HK-2 (cell line): ENCODE measurements around the gene FERMT3.

Experiments used
- DNase-seq: peaks from one replicate; pipeline ENCODE4 v3.0.0-alpha.2; 2018; ENCODE audit not compliant: unreplicated experiment

The FERMT3 gene

DNA sequence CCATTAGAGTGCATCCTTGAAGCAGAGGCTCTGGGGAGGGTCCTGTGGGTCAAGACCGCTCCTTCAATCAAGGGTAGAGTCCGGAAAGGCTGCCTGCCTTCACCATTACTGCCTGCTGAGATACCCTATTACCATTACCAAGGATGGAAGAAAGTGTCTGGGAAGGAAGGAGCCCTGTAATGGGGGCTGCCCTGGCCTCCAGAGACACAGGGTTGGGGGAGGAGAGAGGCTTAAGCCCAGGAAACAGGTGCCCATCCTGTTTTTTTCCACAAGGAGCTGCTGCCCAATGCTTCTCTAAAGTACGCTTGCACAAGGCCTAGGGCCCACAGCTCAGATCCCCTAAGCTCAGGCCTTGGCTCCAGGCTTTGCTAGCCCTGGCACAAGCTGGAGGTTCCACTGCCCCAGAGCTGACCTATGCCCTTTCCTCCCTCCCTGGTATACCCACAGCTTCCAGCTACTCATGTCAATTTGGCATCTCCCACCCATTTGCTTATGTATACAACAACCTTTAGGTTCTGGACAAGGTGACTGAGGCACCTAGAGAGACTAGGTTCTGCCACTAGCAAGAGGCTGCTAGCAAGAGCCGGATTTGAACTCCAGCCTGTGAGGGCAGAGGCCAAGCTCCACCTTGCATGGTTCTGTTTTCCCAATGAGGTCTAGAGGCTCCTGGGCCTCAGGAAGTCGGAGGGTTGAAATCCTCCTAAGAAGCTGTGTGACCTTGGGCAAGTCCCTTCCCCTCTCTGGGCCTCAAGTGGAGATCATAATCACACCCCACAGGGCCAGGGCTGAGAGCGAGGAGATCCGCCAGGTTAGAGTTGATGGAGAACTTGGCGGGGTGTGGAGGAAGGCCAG, 43.3 kb downstream of the FERMT3 start:
- no peak for DNase-seq

- no peak for DNase-seq
Observed at GRCh38 chr11:64250415-64251015, 44.0 kb downstream of the FERMT3 start.

DNA sequence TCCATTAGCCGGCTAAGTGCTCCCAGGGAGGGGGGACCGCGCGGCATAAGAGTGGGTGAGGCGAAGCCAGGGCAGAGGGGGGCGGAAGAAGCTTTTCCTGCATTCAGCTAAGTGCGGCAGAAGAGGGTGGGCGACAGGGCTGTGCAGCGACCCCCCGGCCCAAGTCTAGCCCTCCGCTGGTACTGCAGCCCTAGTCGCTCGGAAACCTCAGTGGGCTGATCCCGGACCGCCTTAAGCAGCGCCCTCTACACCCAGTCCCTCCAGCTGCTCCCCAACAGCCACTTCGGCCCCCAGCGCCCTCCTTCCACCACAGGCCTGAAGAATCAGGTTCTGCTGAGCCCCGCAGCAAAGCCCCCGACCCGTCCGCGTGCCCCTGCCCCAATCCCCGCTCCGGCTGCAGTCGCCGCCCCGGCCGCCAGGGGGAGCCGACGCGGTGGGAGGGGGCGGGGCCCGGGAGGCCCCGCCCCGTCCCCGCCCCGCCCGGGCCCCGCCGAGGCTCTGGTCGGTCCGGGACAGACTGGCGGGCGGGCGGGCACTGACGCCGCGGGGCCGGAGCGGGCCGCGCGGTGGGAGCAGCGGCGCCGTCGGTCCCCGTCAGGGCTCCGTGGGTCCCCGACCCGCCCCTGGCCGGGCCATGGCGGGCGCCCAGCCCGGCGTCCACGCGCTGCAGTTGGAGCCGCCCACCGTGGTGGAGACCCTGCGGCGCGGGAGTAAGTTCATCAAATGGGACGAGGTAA, 44.7 kb downstream of the FERMT3 start, which contains the start of gene PLCB3:
Gene PLCB3, plus strand, starts transcription at position 515 of the 737 bp plus-strand sequence. Its CDS starts 120 bp downstream, at position 635.
- peak; percentile 51 for DNase-seq

DNA sequence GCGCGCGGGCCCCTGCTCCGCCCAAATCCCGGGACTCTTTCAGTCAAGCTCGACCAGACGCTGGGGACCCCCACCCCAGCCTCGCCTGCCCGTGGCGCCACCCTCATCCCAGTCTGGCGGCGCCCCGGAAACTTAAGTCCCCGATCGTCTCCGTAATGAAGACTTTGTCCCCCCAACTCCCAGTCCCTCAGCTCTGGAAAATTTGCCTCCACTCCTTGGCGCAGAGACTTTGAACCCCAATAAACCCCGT, 45.2 kb downstream of the FERMT3 start:
- DNase-seq: no peak

GRCh38 chr11:64252003-64252872, 45.7 kb downstream of the FERMT3 start:
- DNase-seq: peak; percentile 52

- DNase-seq: no peak
Observed at GRCh38 chr11:64253043-64253442, 46.5 kb downstream of the FERMT3 start.

DNA sequence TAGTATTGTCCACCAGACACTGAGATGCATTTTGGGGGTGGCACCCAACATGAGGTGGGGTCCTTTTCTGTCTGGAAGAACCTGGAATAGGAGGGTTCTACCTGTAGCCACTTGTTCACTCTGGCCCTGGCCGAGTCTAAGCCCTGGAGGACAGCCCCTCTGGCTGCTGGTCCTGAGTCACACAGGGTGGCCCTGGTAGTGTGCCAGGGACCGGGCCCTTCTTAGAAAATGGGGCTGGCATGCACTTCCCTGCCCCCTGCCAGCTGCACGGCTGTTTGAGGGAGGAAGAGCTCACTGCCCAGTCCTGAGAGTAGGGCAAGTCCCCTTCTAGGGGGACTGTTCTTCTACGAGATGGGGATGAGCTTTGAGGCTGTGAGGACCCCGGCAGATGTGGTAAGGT, 47.0 kb downstream of the FERMT3 start:
- DNase-seq: no peak

DNA sequence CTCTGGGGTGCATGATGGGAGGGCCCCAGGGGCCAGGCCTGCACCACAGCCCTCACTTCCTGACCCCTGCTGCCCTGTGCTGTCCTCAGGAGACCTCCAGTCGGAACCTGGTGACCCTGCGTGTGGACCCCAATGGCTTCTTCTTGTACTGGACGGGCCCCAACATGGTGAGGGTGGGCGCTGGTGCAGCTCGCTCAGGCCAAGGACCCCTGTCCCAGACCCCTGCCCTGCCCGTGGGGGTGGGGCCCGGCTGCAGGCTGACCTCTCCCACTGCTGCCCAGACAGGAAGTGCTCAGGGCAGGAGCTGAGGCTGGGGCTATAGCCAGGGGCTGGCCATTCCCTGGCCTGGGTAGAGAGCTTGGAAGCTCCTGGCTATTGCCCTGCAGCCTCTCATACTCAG, 47.8 kb downstream of the FERMT3 start:
- DNase-seq: no peak

- no peak for DNase-seq
Observed at GRCh38 chr11:64255135-64256128, 48.9 kb downstream of the FERMT3 start.

- no peak for DNase-seq
Observed at GRCh38 chr11:64256300-64256699, 49.8 kb downstream of the FERMT3 start.

- no peak for DNase-seq
Observed at GRCh38 chr11:64258356-64258755, 51.8 kb downstream of the FERMT3 start.

DNA sequence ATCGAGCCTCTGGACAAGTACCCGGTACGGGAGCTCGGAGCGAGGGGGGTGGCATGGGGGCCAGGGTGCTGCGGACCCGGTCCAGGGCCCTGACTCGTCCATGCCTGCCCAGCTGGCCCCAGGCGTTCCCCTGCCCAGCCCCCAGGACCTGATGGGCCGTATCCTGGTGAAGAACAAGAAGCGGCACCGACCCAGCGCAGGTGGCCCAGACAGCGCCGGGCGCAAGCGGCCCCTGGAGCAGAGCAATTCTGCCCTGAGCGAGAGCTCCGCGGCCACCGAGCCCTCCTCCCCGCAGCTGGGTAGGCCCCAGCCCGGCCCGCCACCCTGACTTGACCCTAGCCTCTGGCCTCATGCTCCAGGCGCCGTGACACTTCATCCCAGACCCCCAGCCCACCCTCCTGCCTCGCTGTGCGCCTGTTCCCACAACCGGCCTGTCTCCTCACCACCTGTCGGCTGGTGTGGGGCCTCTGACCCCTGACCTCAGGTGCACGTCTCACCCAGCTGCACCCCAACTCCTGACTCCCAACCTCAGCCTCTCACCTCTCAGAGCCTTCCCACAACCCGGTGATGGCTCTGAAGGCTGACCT, 52.5 kb downstream of the FERMT3 start:
- no peak for DNase-seq

DNA sequence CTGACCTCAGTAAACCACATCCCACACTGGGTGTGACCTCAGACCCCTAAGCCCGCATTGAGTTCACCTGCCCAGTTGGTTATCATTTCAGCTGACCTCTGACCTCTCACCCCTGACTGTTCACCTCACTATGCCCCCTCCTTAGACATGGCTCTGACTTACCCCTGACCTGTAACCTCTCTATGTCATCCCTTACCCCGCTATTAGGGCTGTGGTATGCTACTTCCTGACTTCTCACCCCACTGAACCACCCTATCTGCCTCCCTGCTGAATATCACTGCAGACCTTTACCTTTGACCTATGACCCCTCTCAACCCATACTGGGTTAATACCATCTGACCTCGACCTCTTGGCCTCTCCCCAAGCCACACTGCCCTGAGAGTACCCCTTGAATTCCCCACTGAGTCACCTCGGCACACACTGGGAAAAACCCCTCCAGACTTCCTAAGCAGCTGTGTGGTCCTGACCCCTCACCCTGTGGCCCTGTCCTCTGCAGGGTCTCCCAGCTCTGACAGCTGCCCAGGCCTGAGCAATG, 53.1 kb downstream of the FERMT3 start:
- no peak for DNase-seq

GRCh38 chr11:64260147-64260708, 53.7 kb downstream of the FERMT3 start:
- no peak for DNase-seq

GRCh38 chr11:64261556-64262080, 55.1 kb downstream of the FERMT3 start:
- DNase-seq: no peak

GRCh38 chr11:64262271-64263002, 55.9 kb downstream of the FERMT3 start:
- no peak for DNase-seq

DNA sequence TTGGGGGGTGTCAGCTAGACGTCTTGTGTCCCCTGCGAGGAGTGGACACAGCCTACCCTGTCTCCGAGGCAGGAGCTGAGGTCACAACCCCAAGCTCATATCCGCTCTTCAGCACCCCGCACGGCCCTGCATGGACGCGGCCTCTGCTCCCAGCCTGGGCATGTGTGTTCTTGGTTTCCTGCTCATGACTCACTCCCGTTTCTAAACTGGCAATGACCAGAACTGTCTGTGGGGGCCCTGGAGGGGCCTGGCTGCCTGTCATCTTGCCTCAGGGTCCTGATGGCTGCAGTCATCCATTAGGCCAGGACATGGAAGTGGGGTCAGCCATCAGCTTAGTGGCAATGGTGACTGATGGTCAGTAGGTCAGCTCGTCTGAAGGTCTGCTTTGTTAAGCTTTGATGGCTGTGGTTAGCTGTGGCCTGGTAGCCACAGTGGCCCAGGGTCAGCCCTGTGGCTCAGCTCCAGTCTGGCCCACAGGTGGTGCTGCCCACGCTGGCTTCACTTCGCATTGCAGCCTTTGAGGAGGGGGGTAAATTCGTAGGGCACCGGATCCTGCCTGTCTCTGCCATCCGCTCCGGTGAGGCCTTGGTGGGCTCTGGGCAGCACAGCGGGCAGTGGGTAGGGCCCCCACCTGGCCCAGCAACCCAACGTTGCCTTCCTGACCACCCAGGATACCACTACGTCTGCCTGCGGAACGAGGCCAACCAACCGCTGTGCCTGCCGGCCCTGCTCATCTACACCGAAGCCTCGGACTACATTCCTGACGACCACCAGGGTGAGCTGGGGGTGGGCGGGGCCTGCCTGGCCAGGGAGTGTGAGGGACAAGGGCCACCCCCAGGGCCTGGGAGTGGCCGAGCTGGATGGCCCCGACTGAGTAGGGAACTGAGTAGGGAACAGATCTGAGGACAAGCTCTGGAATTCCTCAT, 56.8 kb downstream of the FERMT3 start:
- DNase-seq: peak; percentile 53

- DNase-seq: no peak
Observed at GRCh38 chr11:64263947-64264317, 57.4 kb downstream of the FERMT3 start.
